Fibroblast of skin of left quadriceps (primary cell): ENCODE results near the gene PTTG1IP.
"Not testable (repeated sequence)": the region's sequence is repeated elsewhere in the genome, so short reads cannot be mapped to it uniquely, and the experiment has no call there.

Experiments
- DNase-seq, 2 experiments: peaks; one replicate each; pipeline ENCODE4 v3.0.0-alpha.2; 2013; ENCODE audit warnings: low read depth in 2 of 2

Gene PTTG1IP

DNA sequence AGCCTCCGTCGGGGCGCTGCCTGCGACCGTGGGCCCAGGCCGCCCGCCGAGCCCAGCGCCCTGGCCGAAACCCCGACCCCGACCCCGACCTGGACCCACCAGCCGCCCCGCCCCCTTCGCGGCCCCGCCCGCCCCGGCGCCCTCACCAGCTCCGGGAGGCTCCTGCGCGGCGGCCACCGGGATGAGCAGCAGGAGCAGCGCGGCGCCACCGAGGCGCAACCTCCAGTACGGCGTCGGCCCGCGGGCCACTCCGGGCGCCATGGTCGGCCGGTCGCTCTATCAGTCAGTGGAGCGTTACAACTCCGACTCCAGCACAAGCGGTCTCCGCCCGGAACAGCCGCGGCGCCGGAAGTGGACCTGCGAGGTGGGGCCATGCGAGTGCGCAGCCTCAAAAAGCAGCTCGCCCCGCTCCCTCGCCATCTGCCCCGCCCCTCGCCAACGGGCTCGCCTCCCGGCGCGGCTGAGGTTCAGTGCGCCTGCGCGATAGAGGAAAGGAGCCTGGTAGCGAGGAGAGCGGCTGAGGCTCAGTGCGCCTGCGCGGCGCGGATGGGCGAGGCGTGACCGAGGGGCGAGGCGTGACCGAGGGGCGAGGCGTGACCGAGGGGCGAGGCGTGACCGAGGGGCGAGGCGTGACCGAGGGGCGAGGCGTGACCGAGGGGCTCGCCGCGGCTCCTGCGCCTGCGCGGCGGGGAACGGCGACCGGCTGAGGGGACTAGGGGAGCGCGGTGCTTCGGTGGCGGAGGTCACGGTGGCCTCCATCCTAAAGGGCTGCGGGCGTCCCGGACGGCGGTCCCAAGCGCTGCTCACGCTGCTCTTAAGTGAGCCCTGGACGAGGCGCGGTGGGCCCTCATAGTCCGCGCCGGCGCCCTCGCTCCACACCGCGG is at the start of gene PTTG1IP:
PTTG1IP (minus strand) TSS at position 335 of the 884 bp plus-strand sequence; CDS start at position 261, 74 bp downstream.
- DNase-seq: peak; percentile 95 to 96

DNA sequence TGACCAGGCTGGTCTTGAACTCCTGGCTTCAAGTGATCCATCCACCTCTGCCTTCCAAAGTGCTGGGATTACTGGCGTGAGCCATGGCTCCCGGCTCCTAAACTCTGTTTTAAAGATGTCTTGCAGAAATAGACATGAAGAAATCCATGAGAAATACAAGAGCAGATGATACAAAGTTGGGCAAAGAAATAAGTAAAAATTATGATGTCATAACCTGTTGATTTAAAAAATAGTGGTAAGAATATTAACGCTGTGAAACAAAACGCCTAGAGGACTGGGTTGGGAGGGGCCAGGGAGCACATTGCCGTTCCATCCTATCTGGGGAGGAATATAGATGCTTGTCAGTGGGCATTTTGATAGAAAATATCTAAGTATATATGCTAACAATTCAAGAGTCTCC is 48.4 kb upstream of the PTTG1IP start:
- DNase-seq: no peak

DNA sequence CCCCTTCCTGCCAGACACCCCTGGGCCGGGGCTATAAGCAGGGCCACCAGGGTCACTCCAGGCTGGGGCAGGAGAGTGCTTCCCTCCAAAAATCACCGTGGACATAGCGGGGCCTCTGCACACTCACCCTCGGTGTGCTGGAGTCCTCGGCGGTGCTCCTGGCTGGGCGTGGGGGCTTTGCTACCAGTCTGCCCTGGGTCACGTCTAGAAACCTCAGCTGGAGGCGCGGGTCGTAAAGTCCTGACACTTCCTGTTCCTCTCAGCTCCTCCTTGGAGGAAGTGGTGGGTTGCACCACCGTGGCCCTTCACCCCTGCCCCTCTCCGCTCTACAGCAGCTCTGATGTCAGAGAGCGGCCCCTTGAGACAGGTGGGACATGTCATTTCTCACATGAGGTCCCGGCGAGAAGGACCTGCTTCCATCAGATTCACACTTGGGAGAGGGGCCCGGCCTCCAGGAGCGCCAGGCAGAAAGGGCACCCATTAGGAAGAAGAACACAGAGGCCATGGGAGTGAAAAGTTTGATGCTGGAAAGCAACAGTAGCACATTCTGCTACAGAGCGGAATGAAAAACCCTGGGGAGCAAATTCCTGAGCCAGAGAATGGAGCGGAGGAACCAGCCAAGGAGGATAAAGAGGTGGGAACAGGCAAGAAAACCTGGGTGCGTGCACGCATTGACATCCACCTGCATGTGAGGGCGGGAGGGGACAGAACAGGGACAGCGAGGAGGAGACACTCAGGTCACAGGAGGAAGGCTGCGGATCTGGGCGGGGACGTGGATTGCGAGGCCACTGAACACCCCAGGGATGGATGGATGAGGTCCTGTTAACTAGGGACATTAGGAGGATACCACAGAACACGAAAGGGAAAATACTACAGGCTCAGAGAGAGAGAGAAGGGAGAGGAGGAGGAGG is 47.5 kb upstream of the PTTG1IP start, which contains the start of gene ITGB2:
ITGB2 (minus strand) TSS at position 206 of the 911 bp plus-strand sequence. CDS start 10,117 bp downstream, outside the sequence.
- DNase-seq: no peak

GRCh38 chr21:44919913-44920693 is 46.6 kb upstream of the PTTG1IP start:
- no peak for DNase-seq

DNA sequence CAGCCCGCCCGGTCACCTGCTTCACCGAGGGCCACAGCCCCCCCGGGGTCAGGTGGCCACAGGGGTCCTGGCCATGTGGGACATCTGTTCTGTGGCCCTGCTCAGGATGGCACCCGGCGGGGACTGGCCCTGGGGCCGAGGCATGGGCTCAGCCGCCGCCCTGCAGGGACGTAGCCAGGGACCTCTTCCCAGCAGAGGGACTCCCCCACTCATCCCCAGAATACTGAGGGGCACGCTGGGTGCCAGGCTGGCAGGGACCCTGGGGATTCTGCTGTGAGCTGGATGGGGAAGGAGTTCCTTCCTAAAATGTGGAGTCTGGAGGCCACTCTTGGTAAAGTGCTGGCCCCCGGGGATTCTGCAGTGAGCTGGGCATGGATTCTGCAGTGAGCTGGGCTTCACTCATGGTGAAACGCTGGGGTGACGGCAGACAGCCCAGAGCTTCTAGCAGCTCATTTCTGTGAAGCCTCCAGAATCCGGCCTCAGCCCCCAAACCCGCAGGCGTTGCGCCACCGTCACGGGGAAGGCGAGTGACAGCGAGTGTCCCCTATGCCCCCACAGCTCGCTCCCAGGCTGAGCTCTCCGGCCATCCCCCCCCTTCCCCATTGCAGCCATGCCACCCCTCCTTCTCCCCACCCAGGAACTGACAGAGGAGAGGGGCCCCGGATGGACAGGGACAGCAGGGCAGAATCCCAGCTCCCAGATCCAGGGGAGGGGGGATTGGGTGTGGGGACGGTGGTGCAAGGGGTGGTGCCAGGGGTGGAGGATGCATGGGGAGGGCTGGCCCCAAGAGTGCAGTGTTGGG is 45.8 kb upstream of the PTTG1IP start:
- DNase-seq: no peak

- DNase-seq: no peak
Observed at GRCh38 chr21:44918581-44919033, 45.1 kb upstream of the PTTG1IP start.

DNA sequence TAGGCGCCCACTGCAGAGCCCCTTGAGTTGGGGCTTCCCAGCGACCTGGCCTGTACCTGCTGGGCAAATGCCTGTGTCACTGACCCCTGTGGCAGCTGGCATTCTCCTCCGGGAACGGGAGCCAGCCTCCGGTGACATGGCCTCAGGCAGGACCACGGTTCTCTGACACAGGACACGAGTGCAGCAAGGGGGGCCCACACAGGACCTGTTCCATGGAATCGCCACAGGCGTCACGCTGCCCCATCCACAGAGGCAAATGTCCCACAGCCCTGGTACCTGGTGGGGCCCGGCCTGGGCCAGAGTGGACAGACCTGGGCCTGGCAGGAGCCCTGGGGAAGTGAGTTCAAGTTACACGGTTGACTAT is 44.6 kb upstream of the PTTG1IP start:
- no peak for DNase-seq

DNA sequence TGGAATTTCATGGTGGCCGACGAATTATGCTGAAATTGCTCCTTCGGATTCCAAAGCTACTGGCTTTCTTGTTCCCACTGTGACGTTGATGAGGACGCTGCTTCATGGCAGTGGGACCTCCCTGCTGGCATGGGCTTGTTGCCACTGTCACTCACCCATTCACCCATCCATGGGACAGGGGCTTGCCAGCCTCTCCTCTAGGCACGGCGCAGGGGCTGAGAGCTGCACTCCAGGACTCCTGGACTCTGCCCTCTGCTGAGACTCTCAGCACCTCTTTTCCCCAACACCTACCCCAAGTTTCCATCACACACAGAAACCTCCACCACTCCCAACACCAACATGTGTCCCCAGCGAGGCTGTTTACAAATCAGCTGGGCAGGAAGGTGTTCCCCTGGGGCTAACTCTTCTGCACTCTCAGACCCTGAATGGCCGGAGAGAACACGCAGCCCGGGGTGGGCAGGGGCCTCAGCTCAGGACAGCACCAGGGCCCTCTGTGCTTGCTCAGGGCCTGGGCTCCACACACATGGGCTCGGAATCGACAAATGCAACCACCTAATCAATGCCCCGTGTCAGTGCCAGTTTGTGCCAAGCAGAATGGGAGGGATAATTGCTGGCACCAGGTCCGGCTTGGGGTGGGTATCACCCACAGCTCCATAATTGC is 44.1 kb upstream of the PTTG1IP start:
- DNase-seq: no peak

- DNase-seq: no peak
Observed at GRCh38 chr21:44916965-44917364, 43.5 kb upstream of the PTTG1IP start.

DNA sequence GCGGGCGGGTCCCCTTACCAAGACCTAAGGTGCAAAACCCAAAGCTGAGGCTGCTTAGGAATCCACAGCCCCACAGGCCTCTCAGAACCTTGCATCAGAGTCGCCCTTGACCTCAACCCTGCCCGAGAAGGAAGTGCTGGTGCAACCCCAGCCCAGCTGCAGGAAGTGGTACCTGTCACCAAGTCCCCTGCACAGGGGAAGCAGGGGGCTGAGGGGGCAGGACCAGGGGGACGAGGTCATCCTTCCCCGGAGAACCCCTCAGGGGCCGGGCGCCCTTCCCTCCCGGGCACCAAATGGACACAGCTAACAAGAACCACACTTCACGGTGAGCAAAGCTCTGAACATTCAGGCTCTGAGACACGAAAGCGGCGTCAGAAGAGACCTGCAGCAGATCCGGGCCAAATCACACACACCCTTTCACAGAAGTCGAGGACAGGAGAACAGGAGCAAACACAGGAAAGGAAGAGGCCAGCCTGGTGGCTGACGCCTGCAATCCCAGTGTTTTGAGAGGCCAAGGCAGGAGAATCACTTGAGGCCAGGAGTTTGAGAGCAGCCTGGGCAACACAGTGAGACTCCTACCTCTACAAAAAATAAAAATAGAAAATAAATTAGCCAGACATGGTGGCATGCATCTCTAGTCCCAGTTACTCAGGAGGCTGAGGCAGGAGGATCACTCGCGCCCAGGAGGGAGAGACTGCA is 40.8 kb upstream of the PTTG1IP start:
- DNase-seq: no peak

- DNase-seq: no peak
Observed at GRCh38 chr21:44913425-44914175, 40.1 kb upstream of the PTTG1IP start.

DNA sequence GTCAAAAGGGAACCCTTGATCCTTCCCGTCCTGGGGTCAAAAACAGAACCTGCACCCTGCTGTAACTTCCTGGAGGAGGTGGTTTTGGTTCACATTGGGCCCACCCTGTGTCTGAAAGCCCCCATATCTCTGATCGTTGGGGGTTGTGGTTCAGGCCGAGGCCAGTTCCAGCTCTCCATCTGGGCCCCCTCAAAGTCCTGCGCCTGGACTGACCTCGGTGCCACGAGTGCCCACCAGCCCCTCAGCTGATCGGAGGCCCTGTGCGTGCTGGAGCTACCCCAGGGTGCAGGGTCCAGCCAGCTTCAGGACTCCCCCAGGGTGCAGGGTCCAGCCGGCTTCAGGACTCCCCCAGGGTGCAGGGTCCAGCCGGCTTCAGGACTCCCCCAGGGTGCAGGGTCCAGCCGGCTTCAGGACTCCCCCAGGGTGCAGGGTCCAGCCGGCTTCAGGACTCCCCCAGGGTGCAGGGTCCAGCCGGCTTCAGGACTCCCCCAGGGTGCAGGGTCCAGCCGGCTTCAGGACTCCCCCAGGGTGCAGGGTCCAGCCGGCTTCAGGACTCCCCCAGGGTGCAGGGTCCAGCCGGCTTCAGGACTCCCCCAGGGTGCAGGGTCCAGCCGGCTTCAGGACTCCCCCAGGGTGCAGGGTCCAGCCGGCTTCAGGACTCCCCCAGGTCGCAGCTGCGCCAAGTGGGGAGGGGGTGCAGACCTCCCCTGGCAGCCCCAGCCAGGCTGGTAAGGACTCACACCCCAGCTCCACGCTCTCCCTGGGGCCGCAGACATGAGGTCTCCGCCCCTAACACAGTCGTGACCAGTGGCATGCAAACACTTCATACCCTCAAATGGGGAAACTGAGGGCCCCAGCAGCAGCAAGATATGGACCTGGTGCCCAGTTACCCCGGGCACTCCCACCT is 39.3 kb upstream of the PTTG1IP start:
- DNase-seq: not testable (repeated sequence)

DNA sequence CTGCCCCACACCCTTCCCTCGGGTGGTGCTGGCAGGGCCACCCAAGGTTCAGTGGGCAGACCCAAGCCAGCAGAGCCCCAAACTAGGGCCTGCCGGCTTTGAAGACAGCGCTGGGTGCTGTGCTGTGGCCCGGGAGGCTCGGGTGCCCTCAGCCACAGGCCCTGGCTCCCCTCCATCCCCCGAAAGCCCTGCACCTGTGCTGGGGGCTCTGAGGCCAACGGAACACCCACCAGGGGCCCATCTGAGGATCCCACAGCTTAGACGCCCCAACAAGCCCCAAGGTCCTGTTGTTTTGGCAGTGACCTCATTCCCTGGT is 38.6 kb upstream of the PTTG1IP start:
- DNase-seq: no peak

- DNase-seq: no peak
Observed at GRCh38 chr21:44911384-44912157, 38.1 kb upstream of the PTTG1IP start.

DNA sequence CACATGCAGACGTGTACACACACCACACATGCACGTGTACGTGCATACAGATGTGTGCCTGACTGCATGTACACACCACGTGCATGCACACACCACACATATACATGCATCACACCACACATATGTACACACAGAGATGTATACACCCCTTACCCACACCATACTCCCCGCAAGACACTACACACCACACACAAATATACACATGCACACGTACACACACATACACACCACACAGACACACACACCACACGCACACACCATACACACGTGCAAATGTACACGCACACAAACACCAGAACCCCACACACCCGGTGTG is 37.5 kb upstream of the PTTG1IP start:
- no peak for DNase-seq

DNA sequence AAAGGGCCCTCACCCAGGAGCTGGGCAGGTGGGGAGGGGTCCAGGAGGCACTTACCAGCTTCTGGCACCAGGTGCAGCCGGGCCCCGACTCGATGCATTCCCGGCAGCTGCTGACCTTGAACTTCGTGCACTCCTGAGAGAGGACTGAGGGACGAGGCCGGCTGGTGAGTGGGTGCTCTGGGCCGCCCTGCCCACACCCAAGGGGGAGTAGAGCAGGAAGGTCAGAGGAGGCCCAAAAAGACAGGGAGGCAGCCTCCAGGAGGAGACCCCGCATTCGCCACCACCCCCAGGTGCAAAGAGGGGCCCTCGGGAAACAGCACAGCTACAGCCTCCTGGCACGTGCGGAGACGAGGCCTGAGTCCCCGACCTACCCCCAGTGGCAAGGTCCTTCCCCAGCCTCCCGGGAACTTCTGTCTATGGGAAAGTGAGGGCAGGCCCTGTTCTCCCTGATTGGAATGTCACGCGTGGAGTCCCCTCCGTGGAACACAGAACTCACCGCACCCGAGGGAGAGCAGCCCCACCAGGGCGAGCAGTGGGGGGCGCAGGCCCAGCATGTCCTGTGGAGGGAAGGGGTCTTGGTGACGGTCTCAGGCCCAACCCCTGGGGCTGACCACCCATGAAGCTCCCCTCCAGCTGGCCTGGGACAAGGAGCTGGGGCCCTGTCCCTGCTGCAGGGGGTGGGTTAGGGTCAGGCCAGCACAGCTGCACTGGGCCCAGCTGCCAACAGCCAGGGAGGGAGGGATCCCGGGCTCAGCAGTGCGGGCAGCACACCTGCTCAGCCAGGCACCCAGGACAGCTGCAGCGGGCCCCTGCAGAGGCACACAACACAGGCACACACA is 37.0 kb upstream of the PTTG1IP start:
- DNase-seq: no peak
